ENCODE results near the gene GRB2. TPM values are rescaled to one million over a fixed set of nuclear protein-coding genes. Genes with fewer than 3 reads are reported as not detected.
"Not testable (repeated sequence)": the region's sequence is repeated elsewhere in the genome, so short reads cannot be mapped to it uniquely, and the experiment has no call there.

GRB2 gene
- total and polyA plus RNA-seq, 2 experiments from 2014 or later: 82.7 to 101 TPM

DNA sequence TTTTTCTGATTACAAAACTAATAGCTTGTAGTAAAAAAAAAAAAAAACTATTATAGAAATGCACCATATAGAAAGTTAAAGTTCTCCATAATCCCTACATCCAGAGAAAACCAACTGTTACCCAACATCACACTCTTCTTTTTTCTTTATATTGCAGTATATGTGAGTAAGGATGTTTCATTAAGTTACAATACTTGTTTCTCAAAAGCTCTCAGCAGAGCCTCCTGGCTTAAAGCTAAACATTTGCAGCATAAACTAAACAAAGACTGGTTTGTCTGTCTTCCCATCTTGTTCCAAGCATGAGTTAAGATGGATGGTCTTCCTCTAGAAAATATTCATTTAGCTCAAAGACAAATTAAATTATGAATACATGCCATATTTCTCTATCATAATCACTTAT lies 25.2 kb downstream of the GRB2 start:
- Histone ChIP-seq H3K4me2 (no peak overlapping the region), H4K20me1 (ENCODE audit: insufficient read depth, poor library complexity, severe bottlenecking) (peaks cover 8% of the 10 kb centered on the region), H3K79me2 (peaks cover 89% of the 10 kb centered on the region), H3K9me2 (replicated peaks; ENCODE audit: insufficient read depth) (no peaks in the 10 kb centered on the region), H3K27ac (peak overlapping the region; percentile 1), H3K4me1 (ENCODE audit: insufficient read depth) (no peaks in the 10 kb centered on the region), H3K9me3 (ENCODE audit: low read depth) (no peaks in the 10 kb centered on the region), H3K27me3 (no peaks in the 10 kb centered on the region), H3K36me3 (replicated peaks; ENCODE audit: insufficient read depth, low read depth) (no peaks in the 10 kb centered on the region), H3K4me3 (no peak overlapping the region), H2AFZ (no peak overlapping the region)
- no peak for DNase-seq (ENCODE audit: low spot score)
- no peak for TF ChIP-seq EZH2 (IDR thresholded peaks at IDR 0.05; ENCODE audit: borderline replicate concordance)
- TF ChIP-seq CTCF (IDR thresholded peaks at IDR 0.05; ENCODE audit: poor library complexity): peak; percentile 19

- not testable (repeated sequence) for H3K9me3 ChIP-seq (ENCODE audit: low read depth); DNase-seq (ENCODE audit: low spot score); H2AFZ ChIP-seq; H3K27me3 ChIP-seq; H3K9me2 ChIP-seq (replicated peaks; ENCODE audit: insufficient read depth); H3K36me3 ChIP-seq (replicated peaks; ENCODE audit: insufficient read depth, low read depth); H3K4me1 ChIP-seq (ENCODE audit: insufficient read depth); H4K20me1 ChIP-seq (ENCODE audit: insufficient read depth, poor library complexity, severe bottlenecking); H3K4me3 ChIP-seq; H3K4me2 ChIP-seq; H3K27ac ChIP-seq
- H3K79me2 ChIP-seq: peaks cover 89% of the 10 kb centered on the region
- 97% methylated on average over 1 of the region's 1 CpG for WGBS (ENCODE audit: low lambda C conversion rate, missing lambda C conversion rate)
Observed at GRCh38 chr17:75379426-75379825, 26.1 kb downstream of the GRB2 start.

- DNase-seq (ENCODE audit: low spot score): no peak
- WGBS (ENCODE audit: low lambda C conversion rate, missing lambda C conversion rate): 71% methylated on average over 4 of the region's 4 CpGs
- Histone ChIP-seq H3K9me3 (ENCODE audit: low read depth) (no peaks in the 10 kb centered on the region), H3K9me2 (replicated peaks; ENCODE audit: insufficient read depth) (no peaks in the 10 kb centered on the region), H3K4me3 (no peak overlapping the region), H3K27me3 (no peaks in the 10 kb centered on the region), H2AFZ (no peak overlapping the region), H3K79me2 (peaks cover 100% of the 10 kb centered on the region), H3K4me1 (ENCODE audit: insufficient read depth) (no peaks in the 10 kb centered on the region), H3K4me2 (no peak overlapping the region), H3K36me3 (replicated peaks; ENCODE audit: insufficient read depth, low read depth) (no peaks in the 10 kb centered on the region), H4K20me1 (ENCODE audit: insufficient read depth, poor library complexity, severe bottlenecking) (peaks cover 50% of the 10 kb centered on the region), H3K27ac (no peak overlapping the region)
- TF ChIP-seq EZH2 (IDR thresholded peaks at IDR 0.05; ENCODE audit: borderline replicate concordance): no peak
- TF ChIP-seq EZH2phosphoT487 (IDR thresholded peaks at IDR 0.05; ENCODE audit: low read depth, severe bottlenecking, unreplicated experiment): no peak
- no peak for TF ChIP-seq CTCF (IDR thresholded peaks at IDR 0.05; ENCODE audit: poor library complexity)
Observed at GRCh38 chr17:75373280-75373679, 32.2 kb downstream of the GRB2 start.

GRCh38 chr17:75371981-75372380 lies 33.5 kb downstream of the GRB2 start:
- H3K27ac ChIP-seq: no peak overlapping the region
- no peak overlapping the region for H3K4me3 ChIP-seq
- no peak overlapping the region for H3K4me2 ChIP-seq
- TF ChIP-seq EZH2phosphoT487 (IDR thresholded peaks at IDR 0.05; ENCODE audit: low read depth, severe bottlenecking, unreplicated experiment) (no peak), EZH2 (IDR thresholded peaks at IDR 0.05; ENCODE audit: borderline replicate concordance) (no peak), CTCF (IDR thresholded peaks at IDR 0.05; ENCODE audit: poor library complexity) (no peak)
- peaks cover 7% of the 10 kb centered on the region for H3K4me1 ChIP-seq (ENCODE audit: insufficient read depth)
- H3K36me3 ChIP-seq (replicated peaks; ENCODE audit: insufficient read depth, low read depth): no peaks in the 10 kb centered on the region
- no peaks in the 10 kb centered on the region for H3K9me2 ChIP-seq (replicated peaks; ENCODE audit: insufficient read depth)
- 93% methylated on average over 5 of the region's 5 CpGs for WGBS (ENCODE audit: low lambda C conversion rate, missing lambda C conversion rate)
- H3K79me2 ChIP-seq: peaks cover 99% of the 10 kb centered on the region
- H3K9me3 ChIP-seq (ENCODE audit: low read depth): no peaks in the 10 kb centered on the region
- DNase-seq (ENCODE audit: low spot score): no peak
- H2AFZ ChIP-seq: no peak overlapping the region
- peaks cover 58% of the 10 kb centered on the region for H4K20me1 ChIP-seq (ENCODE audit: insufficient read depth, poor library complexity, severe bottlenecking)
- H3K27me3 ChIP-seq: no peaks in the 10 kb centered on the region
